ENCODE measurements around the gene ZNF232.

DNA sequence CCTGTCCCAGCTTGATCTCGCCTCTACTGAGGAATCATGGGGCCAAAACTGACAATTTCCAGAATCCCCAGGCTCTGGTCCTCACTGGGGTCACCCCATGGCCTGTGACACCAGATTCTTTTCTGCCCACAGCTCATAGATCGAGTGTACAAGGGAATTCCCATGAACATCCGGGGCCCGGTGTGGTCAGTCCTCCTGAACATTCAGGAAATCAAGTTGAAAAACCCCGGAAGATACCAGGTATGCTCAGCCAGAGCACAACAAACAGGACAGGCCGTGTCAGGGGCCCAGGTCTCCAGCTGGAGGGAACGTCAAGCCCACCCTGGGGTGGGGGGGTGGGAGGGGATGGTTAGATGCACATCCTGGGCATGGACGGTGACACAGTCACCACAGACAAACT is 21.6 kb upstream of the ZNF232 start:
- TF ChIP-seq EZH2 (IDR thresholded peaks at IDR 0.05; ENCODE audit: borderline replicate concordance, insufficient read depth, low read length, poor library complexity, severe bottlenecking) (no peak), TAF1 (IDR thresholded peaks at IDR 0.05; ENCODE audit: low read depth) (no peak)
- TF ChIP-seq, protein P1, sequence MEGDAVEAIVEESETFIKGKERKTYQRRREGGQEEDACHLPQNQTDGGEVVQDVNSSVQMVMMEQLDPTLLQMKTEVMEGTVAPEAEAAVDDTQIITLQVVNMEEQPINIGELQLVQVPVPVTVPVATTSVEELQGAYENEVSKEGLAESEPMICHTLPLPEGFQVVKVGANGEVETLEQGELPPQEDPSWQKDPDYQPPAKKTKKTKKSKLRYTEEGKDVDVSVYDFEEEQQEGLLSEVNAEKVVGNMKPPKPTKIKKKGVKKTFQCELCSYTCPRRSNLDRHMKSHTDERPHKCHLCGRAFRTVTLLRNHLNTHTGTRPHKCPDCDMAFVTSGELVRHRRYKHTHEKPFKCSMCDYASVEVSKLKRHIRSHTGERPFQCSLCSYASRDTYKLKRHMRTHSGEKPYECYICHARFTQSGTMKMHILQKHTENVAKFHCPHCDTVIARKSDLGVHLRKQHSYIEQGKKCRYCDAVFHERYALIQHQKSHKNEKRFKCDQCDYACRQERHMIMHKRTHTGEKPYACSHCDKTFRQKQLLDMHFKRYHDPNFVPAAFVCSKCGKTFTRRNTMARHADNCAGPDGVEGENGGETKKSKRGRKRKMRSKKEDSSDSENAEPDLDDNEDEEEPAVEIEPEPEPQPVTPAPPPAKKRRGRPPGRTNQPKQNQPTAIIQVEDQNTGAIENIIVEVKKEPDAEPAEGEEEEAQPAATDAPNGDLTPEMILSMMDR (IDR thresholded peaks at IDR 0.05; ENCODE audit: poor library complexity, severe bottlenecking), result no peak

All from neural cell (in vitro differentiated cells).